Smooth muscle cell (in vitro differentiated cells): ENCODE measurements around the gene KLF7. TPM values are rescaled to one million over a fixed set of nuclear protein-coding genes. Genes with fewer than 3 reads are reported as not detected.
A peak's percentile ranks its signal among the peaks of the same experiment; 100 is the strongest.

Source experiments
- DNase-seq: peaks from one replicate; lab custom pipeline; 2025; ENCODE audit not compliant: unreplicated experiment; lab: John Stamatoyannopoulos, UW
- H2AFZ ChIP-seq: fragments of 200-600 bp; sonication (generic); 2 replicates; pipeline ENCODE4 v1.6.0; 2016; ENCODE audit warnings: antibody characterized with exemption, low read depth, mild to moderate bottlenecking
- H3F3A ChIP-seq: fragments of 200-600 bp; sonication (generic); 2 replicates; pipeline ENCODE4 v1.6.0; 2017; ENCODE audit warnings: antibody characterized with exemption, low read depth
- H3K27ac ChIP-seq: fragments of 200-600 bp; sonication (generic); 2 replicates; pipeline ENCODE4 v1.5.1; 2016; ENCODE audit warnings: low read depth, mild to moderate bottlenecking
- H3K27me3 ChIP-seq: fragments of 200-600 bp; sonication (generic); 2 replicates; pipeline ENCODE4 v1.6.1; 2016; ENCODE audit warnings: low read depth, mild to moderate bottlenecking
- H3K36me3 ChIP-seq: fragments of 200-600 bp; sonication (generic); 2 replicates; pipeline ENCODE4 v1.5.1; 2016; ENCODE audit warnings: low read depth
- H3K4me1 ChIP-seq: fragments of 200-600 bp; sonication (generic); 2 replicates; pipeline ENCODE4 v1.5.1; 2016; ENCODE audit warnings: low read depth
- H3K4me2 ChIP-seq: fragments of 200-600 bp; sonication (generic); 2 replicates; pipeline ENCODE4 v1.6.0; 2016; ENCODE audit warnings: mild to moderate bottlenecking
- H3K4me3 ChIP-seq: fragments of 200-600 bp; sonication (generic); 2 replicates; pipeline ENCODE4 v1.5.1; 2016; ENCODE audit warnings: mild to moderate bottlenecking
- H3K79me2 ChIP-seq: fragments of 200-600 bp; sonication (generic); 2 replicates; pipeline ENCODE4 v1.6.0; 2016; ENCODE audit warnings: low read depth, mild to moderate bottlenecking
- H3K9ac ChIP-seq: fragments of 200-600 bp; sonication (generic); 2 replicates; pipeline ENCODE4 v1.6.0; 2016; ENCODE audit warnings: low read depth
- H3K9me3 ChIP-seq: fragments of 200-600 bp; sonication (generic); replicated peaks from 2 replicates; pipeline ENCODE4 v1.5.1; 2016; ENCODE audit warnings: low read depth
- H4K20me1 ChIP-seq: fragments of 200-600 bp; sonication (generic); 2 replicates; pipeline ENCODE4 v1.6.0; 2016; ENCODE audit warnings: low read depth
- WGBS: methylation state at CpG from one replicate; pipeline ENCODE4 v1.1.7; 2016; ENCODE audit warnings: low lambda C conversion rate; 5-methylcytosine and 5-hydroxymethylcytosine counted together
- polyA plus RNA-seq: library from polyadenylated mRNA; unstranded; fragments of >200 nt; fragmentation: Nextera tagmentation; extraction: Ambion mirVana; gene quantifications from 2 replicates; pipeline ENCODE4 v1.2.1, GENCODE V29; 2016
- total RNA-seq: library from RNA; depleted of rRNA; stranded (reverse); fragments of >200 nt; gene quantifications from 2 replicates; pipeline ENCODE4 v1.2.3, GENCODE V29; 2014
- TF ChIP-seq, protein P1 (sequence below): fragments of 200-600 bp; sonication (generic); IDR thresholded peaks from 2 replicates; pipeline ENCODE4 v1.5.1; 2017; ENCODE audit warnings: borderline replicate concordance, mild to moderate bottlenecking, antibody characterized with exemption; ENCODE audit not compliant: insufficient read depth, poor library complexity, severe bottlenecking

KLF7 gene
- total and polyA plus RNA-seq, 2 experiments from 2014 or later: 12.7 to 27.6 TPM

DNA sequence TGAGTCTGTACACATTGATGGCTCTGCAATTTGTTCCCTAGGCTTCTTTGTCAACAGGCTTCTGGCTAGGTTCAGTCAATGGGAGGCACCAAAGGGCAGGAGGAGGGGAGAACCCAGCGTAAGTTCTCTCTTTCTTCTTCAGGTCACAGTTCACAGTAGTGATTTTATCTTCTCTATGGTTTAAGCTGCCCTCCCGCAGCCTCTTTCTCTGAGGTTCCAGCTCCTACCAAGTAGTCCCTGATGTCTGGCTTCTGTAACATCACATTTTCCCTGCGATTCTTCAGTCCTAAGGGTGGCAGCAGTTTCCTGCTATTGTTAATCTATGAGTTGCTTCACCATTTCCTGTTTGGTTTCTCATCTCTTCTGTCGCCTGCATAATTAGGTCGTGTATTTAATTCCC lies 119.0 kb downstream of the KLF7 start:
- Histone ChIP-seq H3K4me2 (no peak overlapping the region), H3K27ac (no peak overlapping the region), H4K20me1 (no peaks in the 10 kb centered on the region), H3F3A (no peaks in the 10 kb centered on the region), H3K4me3 (no peak overlapping the region), H3K27me3 (no peaks in the 10 kb centered on the region), H2AFZ (peak overlapping the region; percentile 78), H3K4me1 (peaks cover 5% of the 10 kb centered on the region), H3K36me3 (no peaks in the 10 kb centered on the region), H3K9me3 (no peaks in the 10 kb centered on the region), H3K9ac (no peak overlapping the region), H3K79me2 (no peaks in the 10 kb centered on the region)
- WGBS: 50% methylated on average over 5 of the region's 5 CpGs
- no peak for DNase-seq
- TF ChIP-seq, protein P1, sequence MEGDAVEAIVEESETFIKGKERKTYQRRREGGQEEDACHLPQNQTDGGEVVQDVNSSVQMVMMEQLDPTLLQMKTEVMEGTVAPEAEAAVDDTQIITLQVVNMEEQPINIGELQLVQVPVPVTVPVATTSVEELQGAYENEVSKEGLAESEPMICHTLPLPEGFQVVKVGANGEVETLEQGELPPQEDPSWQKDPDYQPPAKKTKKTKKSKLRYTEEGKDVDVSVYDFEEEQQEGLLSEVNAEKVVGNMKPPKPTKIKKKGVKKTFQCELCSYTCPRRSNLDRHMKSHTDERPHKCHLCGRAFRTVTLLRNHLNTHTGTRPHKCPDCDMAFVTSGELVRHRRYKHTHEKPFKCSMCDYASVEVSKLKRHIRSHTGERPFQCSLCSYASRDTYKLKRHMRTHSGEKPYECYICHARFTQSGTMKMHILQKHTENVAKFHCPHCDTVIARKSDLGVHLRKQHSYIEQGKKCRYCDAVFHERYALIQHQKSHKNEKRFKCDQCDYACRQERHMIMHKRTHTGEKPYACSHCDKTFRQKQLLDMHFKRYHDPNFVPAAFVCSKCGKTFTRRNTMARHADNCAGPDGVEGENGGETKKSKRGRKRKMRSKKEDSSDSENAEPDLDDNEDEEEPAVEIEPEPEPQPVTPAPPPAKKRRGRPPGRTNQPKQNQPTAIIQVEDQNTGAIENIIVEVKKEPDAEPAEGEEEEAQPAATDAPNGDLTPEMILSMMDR: no peak

DNA sequence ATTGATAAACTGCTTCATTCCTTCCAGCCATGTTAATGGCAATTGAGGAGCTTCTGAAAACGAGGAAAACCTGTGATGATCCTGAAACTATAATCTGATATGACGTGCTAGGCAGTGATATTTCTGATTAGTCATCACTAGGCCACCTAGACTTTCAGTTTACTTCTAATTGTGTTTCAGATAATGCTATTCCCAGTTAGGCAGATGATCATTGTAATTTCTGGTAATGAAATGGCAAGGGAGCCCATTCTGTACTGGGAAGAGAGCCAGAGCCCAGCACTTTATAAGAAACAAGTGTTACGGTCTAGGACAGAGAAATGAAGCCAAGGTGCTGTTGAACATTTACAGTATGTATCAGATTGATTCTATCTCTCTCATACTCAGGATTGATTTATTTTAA lies 120.2 kb downstream of the KLF7 start:
- Histone ChIP-seq H3K4me3 (no peak overlapping the region), H3K9me3 (no peaks in the 10 kb centered on the region), H4K20me1 (no peaks in the 10 kb centered on the region), H3K4me1 (peaks cover 15% of the 10 kb centered on the region), H3K36me3 (no peaks in the 10 kb centered on the region), H3K9ac (no peak overlapping the region), H3K79me2 (no peaks in the 10 kb centered on the region), H2AFZ (no peak overlapping the region), H3K27me3 (no peaks in the 10 kb centered on the region), H3K27ac (no peak overlapping the region), H3K4me2 (no peak overlapping the region), H3F3A (no peaks in the 10 kb centered on the region)
- TF ChIP-seq, protein P1: no peak
- 92% methylated on average over 3 of the region's 3 CpGs for WGBS
- no peak for DNase-seq

DNA sequence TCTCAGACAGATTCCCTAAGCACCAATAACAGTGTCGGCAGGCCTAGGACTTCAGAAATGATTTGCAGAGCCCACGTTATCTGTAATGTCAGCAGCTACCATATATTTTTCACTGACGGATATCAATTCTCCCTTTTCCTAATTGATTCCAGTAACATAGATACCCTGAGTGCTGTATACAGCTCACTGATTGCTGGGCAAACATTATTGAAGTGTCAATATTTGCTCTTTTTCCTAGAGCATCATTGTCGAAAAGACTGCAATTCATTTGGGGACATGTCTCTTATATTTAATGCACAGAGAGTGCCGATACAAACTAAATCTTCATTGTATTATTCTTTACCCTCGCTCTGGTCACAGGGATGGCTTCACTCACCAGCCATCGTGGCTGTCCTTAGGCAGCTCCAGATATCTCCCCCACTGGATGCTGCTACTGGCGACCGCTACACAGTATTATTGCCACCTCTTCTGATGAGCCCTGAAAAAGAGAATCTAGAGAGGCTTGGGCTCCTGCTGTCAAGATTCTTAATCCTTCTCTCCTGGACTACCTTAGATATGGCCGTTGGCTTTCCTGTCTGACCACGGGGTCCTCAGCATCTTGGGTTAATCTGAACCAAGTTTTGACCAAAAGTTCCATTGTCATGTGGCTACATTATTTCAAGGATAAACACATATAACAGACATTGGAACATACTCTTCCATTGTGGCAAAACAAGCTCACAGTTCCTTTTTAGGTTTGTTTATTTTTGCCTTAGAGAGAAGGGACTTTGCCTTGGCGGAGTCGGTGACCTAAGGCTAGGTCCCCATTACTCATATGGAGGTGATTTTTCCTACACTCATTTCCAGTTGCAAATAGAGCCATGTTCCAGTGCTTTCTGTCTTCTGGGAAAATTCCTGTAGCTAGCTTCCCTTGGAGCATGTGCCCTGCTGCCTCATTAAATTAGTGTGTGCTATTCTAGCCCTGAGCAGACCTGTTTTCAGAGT lies 121.1 kb downstream of the KLF7 start:
- H3K27ac ChIP-seq: no peak overlapping the region
- TF ChIP-seq, protein P1: no peak
- no peak overlapping the region for H3K9ac ChIP-seq
- no peak overlapping the region for H3K4me3 ChIP-seq
- no peak for DNase-seq
- 96% methylated on average over 13 of the region's 13 CpGs for WGBS
- H3F3A ChIP-seq: no peaks in the 10 kb centered on the region
- H3K9me3 ChIP-seq: no peaks in the 10 kb centered on the region
- H3K36me3 ChIP-seq: no peaks in the 10 kb centered on the region
- H3K79me2 ChIP-seq: no peaks in the 10 kb centered on the region
- H3K27me3 ChIP-seq: no peaks in the 10 kb centered on the region
- H3K4me1 ChIP-seq: peaks cover 15% of the 10 kb centered on the region
- no peak overlapping the region for H2AFZ ChIP-seq
- no peak overlapping the region for H3K4me2 ChIP-seq
- H4K20me1 ChIP-seq: no peaks in the 10 kb centered on the region

DNA sequence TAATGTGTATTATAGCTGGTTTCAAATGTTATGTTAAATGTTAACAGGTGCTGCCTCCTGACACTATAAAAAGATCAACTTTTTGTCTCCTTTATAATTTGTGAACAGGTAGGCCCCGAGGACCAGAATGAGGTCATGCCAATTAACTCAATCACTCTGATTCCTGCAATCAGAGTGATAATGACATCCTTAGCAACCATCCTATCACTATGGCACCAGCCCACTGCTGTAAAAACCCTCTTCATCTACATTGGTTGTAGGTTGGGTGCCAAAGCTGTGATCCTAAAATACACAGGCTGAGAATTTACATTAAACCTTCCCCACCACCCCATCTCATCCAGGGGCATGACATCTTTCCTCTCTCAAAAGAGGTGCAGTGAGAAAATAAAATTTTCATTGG lies 122.9 kb downstream of the KLF7 start:
- Histone ChIP-seq H3K4me2 (no peak overlapping the region), H3K9ac (no peak overlapping the region), H3K4me3 (no peak overlapping the region), H3K9me3 (no peaks in the 10 kb centered on the region), H3K36me3 (no peaks in the 10 kb centered on the region), H3K79me2 (no peaks in the 10 kb centered on the region), H4K20me1 (no peaks in the 10 kb centered on the region), H3F3A (no peaks in the 10 kb centered on the region), H3K27ac (no peak overlapping the region), H3K27me3 (no peaks in the 10 kb centered on the region), H2AFZ (no peak overlapping the region), H3K4me1 (peaks cover 17% of the 10 kb centered on the region)
- DNase-seq: no peak
- WGBS: 84% methylated on average over 1 of the region's 1 CpG
- TF ChIP-seq, protein P1: no peak
